MM.1S (cell line): ENCODE data around the gene PMF1.

Experiments used
- CTCF ChIP-seq: fragments of 300-600 bp; sonication (generic); IDR thresholded peaks from 2 replicates; pipeline ENCODE4 v1.5.1; 2016; ENCODE audit warnings: antibody characterized with exemption, low read length, mixed read lengths
- EZH2 ChIP-seq: fragments of 300-600 bp; sonication (generic); optimal IDR thresholded peaks from 2 replicates; pipeline ENCODE3; 2017; ENCODE audit warnings: low read depth, mild to moderate bottlenecking, antibody characterized with exemption, low read length, mixed read lengths
- EZH2phosphoT487 ChIP-seq: fragments of 300-600 bp; sonication (generic); IDR thresholded peaks from 2 replicates; pipeline ENCODE4 v1.6.1; 2018; ENCODE audit warnings: antibody characterized with exemption, low read length

GRCh38 chr1:156191292-156191964 is 21.4 kb upstream of the PMF1 start:
- TF ChIP-seq CTCF (no peak), EZH2 (no peak), EZH2phosphoT487 (no peak)
